HEK293 (cell line): Measurements from ENCODE around the gene ATP5MC3.
A peak's percentile ranks its signal among the peaks of the same experiment; 100 is the strongest.

Experiments used
- BCL11A ChIP-seq: fragments of 450-650 bp; formaldehyde crosslinking; IDR thresholded peaks from 2 replicates; pipeline ENCODE4 v1.5.1; 2016; ENCODE audit warnings: low read depth, missing biosample characterization, missing genetic modification characterization
- GFI1B ChIP-seq: fragments of 450-650 bp; formaldehyde crosslinking; IDR thresholded peaks from 2 replicates; pipeline ENCODE4 v1.5.1; 2016; ENCODE audit warnings: missing biosample characterization, missing genetic modification characterization
- HOXC10 ChIP-seq: sonication (generic); formaldehyde crosslinking; IDR thresholded peaks from 2 replicates; pipeline ENCODE4 v1.8.1; 2023; ENCODE audit warnings: mild to moderate bottlenecking, missing genetic modification reagents
- HOXD13 ChIP-seq: sonication (generic); formaldehyde crosslinking; IDR thresholded peaks from 2 replicates; pipeline ENCODE4 v1.8.0; 2022; ENCODE audit warnings: missing genetic modification reagents, borderline replicate concordance
- IKZF3 ChIP-seq: fragments of 450-650 bp; IDR thresholded peaks from 2 replicates; pipeline ENCODE4 v1.5.0; 2018; ENCODE audit warnings: missing biosample characterization, mild to moderate bottlenecking, missing genetic modification characterization, moderate library complexity
- KLF1 ChIP-seq: fragments of 450-650 bp; formaldehyde crosslinking; IDR thresholded peaks from 2 replicates; pipeline ENCODE4 v1.5.1; 2016; ENCODE audit warnings: missing biosample characterization, missing genetic modification characterization
- KLF9 ChIP-seq: fragments of 450-650 bp; formaldehyde crosslinking; IDR thresholded peaks from 2 replicates; pipeline ENCODE4 v1.5.1; 2016; ENCODE audit warnings: missing biosample characterization, missing genetic modification characterization, low read depth
- MEIS1 ChIP-seq: sonication (generic); formaldehyde crosslinking; IDR thresholded peaks from 2 replicates; pipeline ENCODE4 v1.8.1; 2022; ENCODE audit warnings: missing genetic modification reagents, mild to moderate bottlenecking, borderline replicate concordance
- OVOL3 ChIP-seq: fragments of 450-650 bp; formaldehyde crosslinking; IDR thresholded peaks from 2 replicates; pipeline ENCODE4 v1.5.1; 2016; ENCODE audit warnings: missing biosample characterization, missing genetic modification characterization
- REPIN1 ChIP-seq: fragments of 450-650 bp; formaldehyde crosslinking; IDR thresholded peaks from 2 replicates; pipeline ENCODE4 v1.5.1; 2017; ENCODE audit warnings: missing biosample characterization, missing genetic modification characterization, low read depth
- SP2 ChIP-seq: fragments of 450-650 bp; formaldehyde crosslinking; IDR thresholded peaks from 2 replicates; pipeline ENCODE4 v1.5.1; 2016; ENCODE audit warnings: missing biosample characterization, missing genetic modification characterization
- YY1 ChIP-seq: fragments of 450-650 bp; formaldehyde crosslinking; IDR thresholded peaks from 2 replicates; pipeline ENCODE4 v1.5.1; 2018; ENCODE audit warnings: missing biosample characterization, missing genetic modification characterization
- ZFHX2 ChIP-seq: fragments of 450-650 bp; formaldehyde crosslinking; conservative IDR thresholded peaks from 2 replicates; pipeline ENCODE4 v1.5.1; 2016; ENCODE audit warnings: missing biosample characterization, missing genetic modification characterization
- ZNF169 ChIP-seq: fragments of 450-650 bp; formaldehyde crosslinking; IDR thresholded peaks from 2 replicates; pipeline ENCODE4 v1.5.1; 2016; ENCODE audit warnings: missing biosample characterization, missing genetic modification characterization
- ZNF19 ChIP-seq: fragments of 450-650 bp; formaldehyde crosslinking; IDR thresholded peaks from 2 replicates; pipeline ENCODE4; 2016; ENCODE audit warnings: missing biosample characterization, missing genetic modification characterization, low read depth
- ZNF23 ChIP-seq: fragments of 450-650 bp; formaldehyde crosslinking; IDR thresholded peaks from 2 replicates; pipeline ENCODE4 v1.5.1; 2016; ENCODE audit warnings: missing biosample characterization, missing genetic modification characterization, borderline replicate concordance
- ZNF292 ChIP-seq: fragments of 450-650 bp; formaldehyde crosslinking; IDR thresholded peaks from 2 replicates; pipeline ENCODE4 v1.5.1; 2016; ENCODE audit warnings: low read depth, missing biosample characterization, missing genetic modification characterization, borderline replicate concordance
- ZNF302 ChIP-seq: fragments of 450-650 bp; formaldehyde crosslinking; IDR thresholded peaks from 2 replicates; pipeline ENCODE4 v1.5.1; 2016; ENCODE audit warnings: missing biosample characterization, missing genetic modification characterization, low read depth
- ZNF391 ChIP-seq: fragments of 450-650 bp; formaldehyde crosslinking; IDR thresholded peaks from 2 replicates; pipeline ENCODE4 v1.5.1; 2016; ENCODE audit warnings: low read depth, missing biosample characterization, missing genetic modification characterization, borderline replicate concordance
- ZNF394 ChIP-seq: fragments of 450-650 bp; formaldehyde crosslinking; IDR thresholded peaks from 2 replicates; pipeline ENCODE4 v1.5.1; 2016; ENCODE audit warnings: missing biosample characterization, missing genetic modification characterization, mild to moderate bottlenecking, moderate library complexity, borderline replicate concordance
- ZNF404 ChIP-seq: fragments of 450-650 bp; formaldehyde crosslinking; IDR thresholded peaks from 2 replicates; pipeline ENCODE4 v1.5.1; 2017; ENCODE audit warnings: missing biosample characterization, missing genetic modification characterization
- ZNF433 ChIP-seq: fragments of 450-650 bp; formaldehyde crosslinking; IDR thresholded peaks from 2 replicates; pipeline ENCODE4 v1.5.1; 2016; ENCODE audit warnings: missing biosample characterization, missing genetic modification characterization, low read depth
- ZNF501 ChIP-seq: fragments of 450-650 bp; formaldehyde crosslinking; IDR thresholded peaks from 2 replicates; pipeline ENCODE4 v1.5.1; 2016; ENCODE audit warnings: missing biosample characterization, missing genetic modification characterization
- ZNF510 ChIP-seq: fragments of 450-650 bp; formaldehyde crosslinking; IDR thresholded peaks from 2 replicates; pipeline ENCODE4 v1.5.1; 2018; ENCODE audit warnings: mild to moderate bottlenecking, missing genetic modification characterization, missing biosample characterization; ENCODE audit not compliant: insufficient replicate concordance
- ZNF571 ChIP-seq: fragments of 450-650 bp; formaldehyde crosslinking; IDR thresholded peaks from 2 replicates; pipeline ENCODE4 v1.5.0; 2017; ENCODE audit warnings: missing biosample characterization, missing genetic modification characterization
- ZNF623 ChIP-seq: fragments of 450-650 bp; formaldehyde crosslinking; IDR thresholded peaks from 2 replicates; pipeline ENCODE4 v1.5.1; 2016; ENCODE audit warnings: missing biosample characterization, missing genetic modification characterization
- ZNF654 ChIP-seq: fragments of 450-650 bp; formaldehyde crosslinking; IDR thresholded peaks from 2 replicates; pipeline ENCODE4 v1.5.1; 2016; ENCODE audit warnings: low read depth, missing biosample characterization, missing genetic modification characterization
- ZNF837 ChIP-seq: fragments of 450-650 bp; formaldehyde crosslinking; IDR thresholded peaks from 2 replicates; pipeline ENCODE4 v1.5.1; 2016; ENCODE audit warnings: missing biosample characterization, missing genetic modification characterization
- TF ChIP-seq, protein P1 (sequence below): fragments of 450-650 bp; formaldehyde crosslinking; IDR thresholded peaks from 2 replicates; pipeline ENCODE4 v1.5.1; 2016; ENCODE audit warnings: missing biosample characterization, missing genetic modification characterization, borderline replicate concordance
- TF ChIP-seq, protein P2 (sequence below): fragments of 450-650 bp; formaldehyde crosslinking; IDR thresholded peaks from 2 replicates; pipeline ENCODE4 v1.5.1; 2017; ENCODE audit warnings: missing biosample characterization, missing genetic modification characterization
- TF ChIP-seq, protein P3 (sequence below): fragments of 450-650 bp; formaldehyde crosslinking; IDR thresholded peaks from 2 replicates; pipeline ENCODE4 v1.5.1; 2016; ENCODE audit warnings: missing biosample characterization, missing genetic modification characterization
- TF ChIP-seq, protein P4 (sequence below): fragments of 450-650 bp; formaldehyde crosslinking; IDR thresholded peaks from 2 replicates; pipeline ENCODE4 v1.5.1; 2017; ENCODE audit warnings: missing biosample characterization, missing genetic modification characterization

Gene ATP5MC3

DNA sequence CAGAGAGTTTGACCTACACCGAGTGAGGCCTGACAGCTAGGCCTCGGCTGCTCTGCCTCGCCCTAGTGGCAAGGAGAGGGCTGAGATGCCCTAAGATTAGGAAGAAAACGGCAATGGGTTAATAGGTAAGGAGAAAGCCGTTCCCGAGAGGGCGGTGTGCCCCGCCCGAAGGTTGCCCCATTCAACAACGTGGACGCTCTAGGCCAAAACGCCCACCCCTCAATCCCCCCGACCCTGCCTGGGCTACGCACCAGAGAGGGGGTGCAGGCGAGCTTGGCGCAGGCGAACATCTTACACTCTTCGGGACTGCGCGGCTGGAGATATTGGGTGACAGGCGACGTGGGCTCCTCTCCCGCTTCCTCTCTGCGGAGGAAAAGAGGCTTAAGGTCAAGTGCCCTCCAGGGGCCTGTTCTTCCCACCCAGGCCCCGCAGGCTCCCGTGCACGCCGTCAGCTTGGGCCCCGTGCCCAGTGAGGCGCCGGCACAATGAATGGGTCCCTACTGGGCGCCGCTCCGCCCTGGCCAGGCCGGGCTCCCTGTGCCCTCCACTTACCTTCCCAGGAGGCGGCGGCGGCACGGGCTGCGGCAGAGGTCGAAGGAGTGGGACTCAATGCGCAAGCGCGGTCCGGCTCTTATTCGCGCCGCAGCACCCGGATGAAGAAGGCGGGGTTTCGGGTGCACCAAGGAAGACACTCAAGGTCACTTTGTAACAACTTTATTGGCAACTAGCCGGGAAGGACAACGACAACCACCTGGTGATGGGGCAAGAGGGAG, at the start of gene ATP5MC3 (continued):
- TF ChIP-seq, protein P1, sequence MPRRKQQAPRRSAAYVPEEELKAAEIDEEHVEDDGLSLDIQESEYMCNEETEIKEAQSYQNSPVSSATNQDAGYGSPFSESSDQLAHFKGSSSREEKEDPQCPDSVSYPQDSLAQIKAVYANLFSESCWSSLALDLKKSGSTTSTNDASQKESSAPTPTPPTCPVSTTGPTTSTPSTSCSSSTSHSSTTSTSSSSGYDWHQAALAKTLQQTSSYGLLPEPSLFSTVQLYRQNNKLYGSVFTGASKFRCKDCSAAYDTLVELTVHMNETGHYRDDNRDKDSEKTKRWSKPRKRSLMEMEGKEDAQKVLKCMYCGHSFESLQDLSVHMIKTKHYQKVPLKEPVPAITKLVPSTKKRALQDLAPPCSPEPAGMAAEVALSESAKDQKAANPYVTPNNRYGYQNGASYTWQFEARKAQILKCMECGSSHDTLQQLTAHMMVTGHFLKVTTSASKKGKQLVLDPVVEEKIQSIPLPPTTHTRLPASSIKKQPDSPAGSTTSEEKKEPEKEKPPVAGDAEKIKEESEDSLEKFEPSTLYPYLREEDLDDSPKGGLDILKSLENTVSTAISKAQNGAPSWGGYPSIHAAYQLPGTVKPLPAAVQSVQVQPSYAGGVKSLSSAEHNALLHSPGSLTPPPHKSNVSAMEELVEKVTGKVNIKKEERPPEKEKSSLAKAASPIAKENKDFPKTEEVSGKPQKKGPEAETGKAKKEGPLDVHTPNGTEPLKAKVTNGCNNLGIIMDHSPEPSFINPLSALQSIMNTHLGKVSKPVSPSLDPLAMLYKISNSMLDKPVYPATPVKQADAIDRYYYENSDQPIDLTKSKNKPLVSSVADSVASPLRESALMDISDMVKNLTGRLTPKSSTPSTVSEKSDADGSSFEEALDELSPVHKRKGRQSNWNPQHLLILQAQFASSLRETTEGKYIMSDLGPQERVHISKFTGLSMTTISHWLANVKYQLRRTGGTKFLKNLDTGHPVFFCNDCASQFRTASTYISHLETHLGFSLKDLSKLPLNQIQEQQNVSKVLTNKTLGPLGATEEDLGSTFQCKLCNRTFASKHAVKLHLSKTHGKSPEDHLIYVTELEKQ (tag by site-specific recombination): no peak
- TF ChIP-seq ZNF510 (tag by site-specific recombination) (no peak), HOXD13 (CRISPR knock-in tag) (no peak), REPIN1 (tag by site-specific recombination) (0 out of 2 replicates have a peak, but pooled peaks have one; percentile 7), ZNF623 (tag by site-specific recombination) (no peak), ZNF571 (tag by site-specific recombination) (no peak), HOXC10 (CRISPR knock-in tag) (no peak), ZNF23 (tag by site-specific recombination) (no peak), ZNF169 (tag by site-specific recombination) (no peak), YY1 (tag by site-specific recombination) (no peak), IKZF3 (tag by site-specific recombination) (no peak), ZFHX2 (tag by site-specific recombination) (no peak), ZNF433 (tag by site-specific recombination) (no peak), ZNF394 (tag by site-specific recombination) (no peak), MEIS1 (peak; percentile 29; the same call in 1 of the 2 replicates), BCL11A (tag by site-specific recombination) (no peak), KLF1 (tag by site-specific recombination) (no peak), ZNF654 (no peak), ZNF19 (no peak), ZNF391 (tag by site-specific recombination) (no peak), SP2 (tag by site-specific recombination) (peak; percentile 72), OVOL3 (tag by site-specific recombination) (no peak), ZNF292 (tag by site-specific recombination) (no peak), KLF9 (tag by site-specific recombination) (0 out of 2 replicates have a peak, but pooled peaks have one; percentile 27), ZNF837 (tag by site-specific recombination) (no peak), ZNF404 (tag by site-specific recombination) (no peak), GFI1B (tag by site-specific recombination) (no peak), ZNF302 (tag by site-specific recombination) (no peak), ZNF501 (tag by site-specific recombination) (peak; percentile 53)
- TF ChIP-seq, protein P2, sequence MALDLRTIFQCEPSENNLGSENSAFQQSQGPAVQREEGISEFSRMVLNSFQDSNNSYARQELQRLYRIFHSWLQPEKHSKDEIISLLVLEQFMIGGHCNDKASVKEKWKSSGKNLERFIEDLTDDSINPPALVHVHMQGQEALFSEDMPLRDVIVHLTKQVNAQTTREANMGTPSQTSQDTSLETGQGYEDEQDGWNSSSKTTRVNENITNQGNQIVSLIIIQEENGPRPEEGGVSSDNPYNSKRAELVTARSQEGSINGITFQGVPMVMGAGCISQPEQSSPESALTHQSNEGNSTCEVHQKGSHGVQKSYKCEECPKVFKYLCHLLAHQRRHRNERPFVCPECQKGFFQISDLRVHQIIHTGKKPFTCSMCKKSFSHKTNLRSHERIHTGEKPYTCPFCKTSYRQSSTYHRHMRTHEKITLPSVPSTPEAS: no peak
- TF ChIP-seq, protein P3, sequence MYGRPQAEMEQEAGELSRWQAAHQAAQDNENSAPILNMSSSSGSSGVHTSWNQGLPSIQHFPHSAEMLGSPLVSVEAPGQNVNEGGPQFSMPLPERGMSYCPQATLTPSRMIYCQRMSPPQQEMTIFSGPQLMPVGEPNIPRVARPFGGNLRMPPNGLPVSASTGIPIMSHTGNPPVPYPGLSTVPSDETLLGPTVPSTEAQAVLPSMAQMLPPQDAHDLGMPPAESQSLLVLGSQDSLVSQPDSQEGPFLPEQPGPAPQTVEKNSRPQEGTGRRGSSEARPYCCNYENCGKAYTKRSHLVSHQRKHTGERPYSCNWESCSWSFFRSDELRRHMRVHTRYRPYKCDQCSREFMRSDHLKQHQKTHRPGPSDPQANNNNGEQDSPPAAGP (tag by site-specific recombination): peak; percentile 80; the same call in 1 of the 2 replicates
- TF ChIP-seq, protein P4, sequence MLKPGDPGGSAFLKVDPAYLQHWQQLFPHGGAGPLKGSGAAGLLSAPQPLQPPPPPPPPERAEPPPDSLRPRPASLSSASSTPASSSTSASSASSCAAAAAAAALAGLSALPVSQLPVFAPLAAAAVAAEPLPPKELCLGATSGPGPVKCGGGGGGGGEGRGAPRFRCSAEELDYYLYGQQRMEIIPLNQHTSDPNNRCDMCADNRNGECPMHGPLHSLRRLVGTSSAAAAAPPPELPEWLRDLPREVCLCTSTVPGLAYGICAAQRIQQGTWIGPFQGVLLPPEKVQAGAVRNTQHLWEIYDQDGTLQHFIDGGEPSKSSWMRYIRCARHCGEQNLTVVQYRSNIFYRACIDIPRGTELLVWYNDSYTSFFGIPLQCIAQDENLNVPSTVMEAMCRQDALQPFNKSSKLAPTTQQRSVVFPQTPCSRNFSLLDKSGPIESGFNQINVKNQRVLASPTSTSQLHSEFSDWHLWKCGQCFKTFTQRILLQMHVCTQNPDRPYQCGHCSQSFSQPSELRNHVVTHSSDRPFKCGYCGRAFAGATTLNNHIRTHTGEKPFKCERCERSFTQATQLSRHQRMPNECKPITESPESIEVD (tag by site-specific recombination): no peak
